IMR-90 (cell line): ENCODE results near the gene RPL26. TPM values are rescaled to one million over a fixed set of nuclear protein-coding genes. Genes with fewer than 3 reads are reported as not detected.

Source experiments
- ATAC-seq: fragments of 200-7000 bp; cut with Tn5 transposase; 2 replicates; pipeline ENCODE4 v1.9.1; 2020; ENCODE audit warnings: low read depth, mild to moderate bottlenecking, moderate library complexity
- BruUV-seq: library from RNA; stranded (reverse); fragments of 400-500 nt; replicated peaks from 2 replicates; lab custom pipeline; 2021; lab: Mats Ljungman, UMichigan
- CTCF ChIA-PET: fragments of 300-600 bp; formaldehyde crosslinking; extraction: SDS; loops from one replicate; lab custom pipeline; 2021; ENCODE audit warnings: antibody characterized with exemption; lab: Yijun Ruan, JAX
- POLR2A ChIA-PET: fragments of 300-600 bp; sonication (Branson Sonifier 250); formaldehyde crosslinking; loops from one replicate; lab custom pipeline; 2022; ENCODE audit warnings: antibody characterized with exemption; ENCODE audit not compliant: unreplicated experiment; lab: Charles Lee
- DNase-seq: peaks from one replicate; pipeline ENCODE4 v3.0.0; 2013
- H2AFZ ChIP-seq: replicated peaks from 2 replicates; pipeline ENCODE3; 2013; ENCODE audit warnings: low read length, mild to moderate bottlenecking; ENCODE audit not compliant: poor library complexity
- H2AK5ac ChIP-seq: 2 replicates; pipeline ENCODE4 v1.6.1; 2013; ENCODE audit warnings: low read depth, low read length, inconsistent platforms
- H2AK9ac ChIP-seq: replicated peaks from 2 replicates; pipeline ENCODE3; 2013; ENCODE audit warnings: mild to moderate bottlenecking, low read depth, low read length, moderate library complexity; ENCODE audit not compliant: poor library complexity
- H2BK120ac ChIP-seq: 2 replicates; pipeline ENCODE4 v1.6.1; 2013; ENCODE audit warnings: low read depth, low read length, inconsistent platforms
- H2BK15ac ChIP-seq: 3 replicates; pipeline ENCODE4 v1.6.1; 2013; ENCODE audit warnings: low read depth, low read length, inconsistent platforms
- H2BK20ac ChIP-seq: 2 replicates; pipeline ENCODE4 v1.6.1; 2013; ENCODE audit warnings: low read depth, mild to moderate bottlenecking, inconsistent platforms, low read length, moderate library complexity
- H2BK5ac ChIP-seq: 2 replicates; pipeline ENCODE4 v1.6.1; 2013; ENCODE audit warnings: mild to moderate bottlenecking, low read depth, low read length, inconsistent platforms; ENCODE audit not compliant: poor library complexity, severe bottlenecking
- H3K14ac ChIP-seq: replicated peaks from 2 replicates; pipeline ENCODE4 v1.6.1; 2013; ENCODE audit warnings: low read depth, low read length, inconsistent platforms
- H3K18ac ChIP-seq: 2 replicates; pipeline ENCODE4 v1.6.1; 2013; ENCODE audit warnings: low read depth, low read length, control low read depth
- H3K23ac ChIP-seq: 2 replicates; pipeline ENCODE4 v1.6.1; 2013; ENCODE audit warnings: low read depth, low read length, inconsistent platforms
- H3K27ac ChIP-seq: 2 replicates; pipeline ENCODE4 v1.5.1; 2013; ENCODE audit warnings: mild to moderate bottlenecking, control low read depth, low read length; ENCODE audit not compliant: insufficient read depth
- H3K27me3 ChIP-seq: 2 replicates; pipeline ENCODE4 v1.6.1; 2013; ENCODE audit warnings: low read length; ENCODE audit not compliant: control insufficient read depth, insufficient read depth
- H3K36me3 ChIP-seq: 2 replicates; pipeline ENCODE4 v1.6.1; 2013; ENCODE audit warnings: low read length, mixed read lengths; ENCODE audit not compliant: control insufficient read depth, insufficient read depth
- H3K4ac ChIP-seq: 2 replicates; pipeline ENCODE4 v1.6.1; 2013; ENCODE audit warnings: low read depth, low read length, inconsistent platforms
- H3K4me1 ChIP-seq: 2 replicates; pipeline ENCODE4 v1.6.1; 2013; ENCODE audit warnings: low read length, mixed read lengths; ENCODE audit not compliant: control insufficient read depth, insufficient read depth
- H3K4me2 ChIP-seq: 2 replicates; pipeline ENCODE4 v1.6.1; 2013; ENCODE audit warnings: low read depth, mild to moderate bottlenecking, control low read depth, low read length, moderate library complexity
- H3K4me3 ChIP-seq: 2 replicates; pipeline ENCODE4 v1.5.1; 2013; ENCODE audit warnings: low read depth, mild to moderate bottlenecking, control low read depth, low read length, moderate library complexity; ENCODE audit not compliant: insufficient read depth
- H3K56ac ChIP-seq: 2 replicates; pipeline ENCODE4 v1.6.1; 2013; ENCODE audit warnings: low read length, inconsistent platforms; ENCODE audit not compliant: insufficient read depth; ENCODE audit errors: extremely low read depth
- H3K79me1 ChIP-seq, 2 experiments: 2 replicates each; pipeline ENCODE4 v1.6.1; 2013; ENCODE audit warnings: low read length in 2 of 2, inconsistent platforms in 1 of 2, low read depth in 1 of 2
- H3K9ac ChIP-seq: 2 replicates; pipeline ENCODE4 v1.6.1; 2013; ENCODE audit warnings: low read depth, low read length, control low read depth
- H3K9me1 ChIP-seq: 2 replicates; pipeline ENCODE4 v1.6.1; 2013; ENCODE audit warnings: low read length, inconsistent platforms; ENCODE audit not compliant: insufficient read depth
- H3K9me3 ChIP-seq: 2 replicates; pipeline ENCODE4 v1.6.1; 2013; ENCODE audit warnings: low read length; ENCODE audit not compliant: control insufficient read depth, insufficient read depth
- H4K20me1 ChIP-seq: 2 replicates; pipeline ENCODE4 v1.6.1; 2013; ENCODE audit warnings: low read length, inconsistent platforms; ENCODE audit not compliant: insufficient read depth
- H4K5ac ChIP-seq: 2 replicates; pipeline ENCODE4 v1.6.1; 2013; ENCODE audit warnings: mild to moderate bottlenecking, low read depth, low read length, control low read depth
- H4K8ac ChIP-seq, 2 experiments: 2 replicates each; pipeline ENCODE4 v1.6.1; 2013; ENCODE audit warnings: low read depth in 2 of 2, low read length in 2 of 2, control low read depth in 1 of 2, inconsistent platforms in 1 of 2
- H4K91ac ChIP-seq: 2 replicates; pipeline ENCODE4 v1.6.1; 2013; ENCODE audit warnings: low read depth, low read length, inconsistent platforms; ENCODE audit not compliant: insufficient read depth
- BHLHE40 ChIP-seq: fragments of 150-350 bp; IDR thresholded peaks from 2 replicates; pipeline ENCODE4 v1.6.1; 2016; ENCODE audit warnings: mild to moderate bottlenecking, low read depth, low read length
- CEBPB ChIP-seq: IDR thresholded peaks from 2 replicates; pipeline ENCODE4 v1.6.1; 2012; ENCODE audit warnings: low read depth, low read length, improper control_type of control experiment
- CHD1 ChIP-seq: IDR thresholded peaks from 2 replicates; pipeline ENCODE4 v1.6.1; 2012; ENCODE audit warnings: low read depth, low read length, improper control_type of control experiment
- FOS ChIP-seq: fragments of 150-350 bp; IDR thresholded peaks from 2 replicates; pipeline ENCODE4 v1.6.1; 2016; ENCODE audit warnings: low read depth, low read length
- MAFK ChIP-seq: IDR thresholded peaks from 2 replicates; pipeline ENCODE4 v1.6.1; 2012; ENCODE audit warnings: low read depth, low read length, improper control_type of control experiment
- MAZ ChIP-seq: IDR thresholded peaks from 2 replicates; pipeline ENCODE4 v1.6.1; 2012; ENCODE audit warnings: low read depth, mild to moderate bottlenecking, low read length, improper control_type of control experiment, moderate library complexity, borderline replicate concordance
- MXI1 ChIP-seq: IDR thresholded peaks from 2 replicates; pipeline ENCODE4 v1.6.1; 2012; ENCODE audit warnings: low read depth, mild to moderate bottlenecking, low read length, moderate library complexity, borderline replicate concordance
- NFE2L2 ChIP-seq: fragments of 150-350 bp; IDR thresholded peaks from 2 replicates; pipeline ENCODE4 v1.6.1; 2016; ENCODE audit warnings: low read depth, mild to moderate bottlenecking, low read length
- POLR2A ChIP-seq: IDR thresholded peaks from 2 replicates; pipeline ENCODE4 v1.6.1; 2012; ENCODE audit warnings: mild to moderate bottlenecking, low read depth, low read length
- RAD21 ChIP-seq: IDR thresholded peaks from 2 replicates; pipeline ENCODE4 v1.6.1; 2012; ENCODE audit warnings: low read length, improper control_type of control experiment
- RCOR1 ChIP-seq: IDR thresholded peaks from 2 replicates; pipeline ENCODE4 v1.6.1; 2012; ENCODE audit warnings: mild to moderate bottlenecking, low read length, improper control_type of control experiment; ENCODE audit not compliant: insufficient replicate concordance
- SMC3 ChIP-seq: fragments of 150-350 bp; IDR thresholded peaks from 2 replicates; pipeline ENCODE4 v1.6.1; 2016; ENCODE audit warnings: low read depth, mild to moderate bottlenecking, antibody characterized with exemption, low read length, moderate library complexity
- WGBS, 2 experiments: methylation state at CpG; one replicate each; pipeline versions ENCODE4 v1.1.5 to v1.1.7; 2013; ENCODE audit warnings: missing lambda C conversion rate in 2 of 2; ENCODE audit not compliant: insufficient read length in 1 of 2; ENCODE audit errors: extremely low coverage in 2 of 2; 5-methylcytosine and 5-hydroxymethylcytosine counted together
- dilution Hi-C: fragments of 300-500 bp; cut with HindIII; formaldehyde crosslinking; loops from one replicate; pipeline ENCODE4 v1.14.3; 2018; ENCODE audit warnings: low sequenced_read_pairs; ENCODE audit not compliant: unreplicated experiment
- in situ Hi-C: fragments of 300-500 bp; cut with MboI; formaldehyde crosslinking; loops from 3 replicates; pipeline ENCODE4 v1.14.3; 2019; ENCODE audit warnings: low sequenced_read_pairs, inconsistent platforms, mixed read lengths
- intact Hi-C: fragments of 100-400 bp; cut with micrococcal nuclease; formaldehyde crosslinking; loops from 2 replicates; pipeline ENCODE4 v1.10.0; 2022
- polyA plus RNA-seq, 3 experiments: library from polyadenylated mRNA; depleted of rRNA; stranded (reverse); fragments of >200 nt; gene quantifications; 2 replicates each; pipeline ENCODE4 v1.2.3, GENCODE V29; 2012; ENCODE audit warnings: low replicate concordance in 1 of 3
- total RNA-seq: library from RNA; depleted of rRNA; stranded (reverse); fragments of >200 nt; gene quantifications from 2 replicates; pipeline ENCODE4 v1.2.3, GENCODE V29; 2012
- TF ChIP-seq, protein P1 (sequence below): fragments of 150-350 bp; IDR thresholded peaks from 2 replicates; pipeline ENCODE4 v1.6.1; 2017; ENCODE audit warnings: mild to moderate bottlenecking, antibody characterized with exemption, low read length, low read depth
- TF ChIP-seq, protein P2 (sequence below): conservative IDR thresholded peaks from 2 replicates; pipeline ENCODE4 v1.5.1; 2012; ENCODE audit warnings: mild to moderate bottlenecking, low read depth, low read length, improper control_type of control experiment

The RPL26 gene
- total and polyA plus RNA-seq, 2 of the 4 experiments (the other 2 are of a cell fraction), result 4,763 to 5,013 TPM

DNA sequence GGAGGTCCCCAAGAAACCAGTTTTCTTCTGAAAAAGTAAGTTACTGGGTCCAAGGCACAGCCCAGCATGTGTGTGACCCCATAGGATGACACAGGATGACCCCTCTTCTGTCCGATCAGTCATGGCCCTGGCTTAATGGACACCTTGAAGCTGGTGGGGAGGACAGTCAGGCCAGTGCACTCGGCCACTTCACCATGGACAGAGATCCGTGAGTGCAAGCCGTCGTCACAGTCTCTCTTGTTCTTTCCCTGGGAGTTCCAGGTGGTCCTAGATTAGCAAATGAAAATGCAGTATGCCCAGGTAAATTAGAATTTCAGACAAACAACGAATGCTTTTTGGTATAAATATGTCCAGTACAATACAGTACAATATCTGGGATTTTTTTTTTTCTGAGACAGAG lies 16.0 kb upstream of the RPL26 start:
- 62% methylated on average over 4 of the region's 6 CpGs; no CpG with 5 or more reads in 1 of the 2 experiments for WGBS, 2 experiments
- no peak overlapping the region for H3K4me2 ChIP-seq
- H3K14ac ChIP-seq, result no peak overlapping the region
- H3K27ac ChIP-seq, result no peak overlapping the region
- H2BK5ac ChIP-seq, result no peak overlapping the region
- H2BK120ac ChIP-seq, result no peak overlapping the region
- H3K4me3 ChIP-seq, result no peak overlapping the region
- TF ChIP-seq NFE2L2 (no peak), SMC3 (no peak), MXI1 (no peak), CEBPB (no peak), RAD21 (no peak), POLR2A (no peak), BHLHE40 (no peak), FOS (no peak), RCOR1 (no peak), MAFK (no peak), CHD1 (no peak), MAZ (no peak)
- TF ChIP-seq, protein P1, sequence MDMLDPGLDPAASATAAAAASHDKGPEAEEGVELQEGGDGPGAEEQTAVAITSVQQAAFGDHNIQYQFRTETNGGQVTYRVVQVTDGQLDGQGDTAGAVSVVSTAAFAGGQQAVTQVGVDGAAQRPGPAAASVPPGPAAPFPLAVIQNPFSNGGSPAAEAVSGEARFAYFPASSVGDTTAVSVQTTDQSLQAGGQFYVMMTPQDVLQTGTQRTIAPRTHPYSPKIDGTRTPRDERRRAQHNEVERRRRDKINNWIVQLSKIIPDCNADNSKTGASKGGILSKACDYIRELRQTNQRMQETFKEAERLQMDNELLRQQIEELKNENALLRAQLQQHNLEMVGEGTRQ, result no peak
- TF ChIP-seq, protein P2, sequence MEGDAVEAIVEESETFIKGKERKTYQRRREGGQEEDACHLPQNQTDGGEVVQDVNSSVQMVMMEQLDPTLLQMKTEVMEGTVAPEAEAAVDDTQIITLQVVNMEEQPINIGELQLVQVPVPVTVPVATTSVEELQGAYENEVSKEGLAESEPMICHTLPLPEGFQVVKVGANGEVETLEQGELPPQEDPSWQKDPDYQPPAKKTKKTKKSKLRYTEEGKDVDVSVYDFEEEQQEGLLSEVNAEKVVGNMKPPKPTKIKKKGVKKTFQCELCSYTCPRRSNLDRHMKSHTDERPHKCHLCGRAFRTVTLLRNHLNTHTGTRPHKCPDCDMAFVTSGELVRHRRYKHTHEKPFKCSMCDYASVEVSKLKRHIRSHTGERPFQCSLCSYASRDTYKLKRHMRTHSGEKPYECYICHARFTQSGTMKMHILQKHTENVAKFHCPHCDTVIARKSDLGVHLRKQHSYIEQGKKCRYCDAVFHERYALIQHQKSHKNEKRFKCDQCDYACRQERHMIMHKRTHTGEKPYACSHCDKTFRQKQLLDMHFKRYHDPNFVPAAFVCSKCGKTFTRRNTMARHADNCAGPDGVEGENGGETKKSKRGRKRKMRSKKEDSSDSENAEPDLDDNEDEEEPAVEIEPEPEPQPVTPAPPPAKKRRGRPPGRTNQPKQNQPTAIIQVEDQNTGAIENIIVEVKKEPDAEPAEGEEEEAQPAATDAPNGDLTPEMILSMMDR, result no peak
- H2AFZ ChIP-seq, result no peak overlapping the region
- ChIA-PET CTCF (no interaction called here), POLR2A (no interaction called here)
- H2BK20ac ChIP-seq, result no peak overlapping the region
- H4K8ac ChIP-seq, result no peak overlapping the region
- no peaks in the 10 kb centered on the region for H3K36me3 ChIP-seq
- no TSS peak for BruUV-seq
- H3K4me1 ChIP-seq, result 0 out of 2 replicates have a peak, but pooled peaks cover 1% of the 10 kb centered on the region
- H3K9me3 ChIP-seq, result no peaks in the 10 kb centered on the region
- H3K23ac ChIP-seq, result no peak overlapping the region
- no peak overlapping the region for H4K91ac ChIP-seq
- H3K4ac ChIP-seq, result no peak overlapping the region
- no peak overlapping the region for H2BK15ac ChIP-seq
- H3K56ac ChIP-seq, result no peak overlapping the region
- dilution Hi-C loops (no loop called here), intact Hi-C loops (no loop called here), in situ Hi-C loops (no loop called here)
- no peak overlapping the region for H3K18ac ChIP-seq
- no peak overlapping the region for H2AK5ac ChIP-seq
- H3K9ac ChIP-seq, result no peak overlapping the region
- H3K9me1 ChIP-seq, result no peaks in the 10 kb centered on the region
- H3K79me1 ChIP-seq, result no peaks in the 10 kb centered on the region
- ATAC-seq, result no peak
- H2AK9ac ChIP-seq, result no peak overlapping the region
- H4K5ac ChIP-seq, result no peak overlapping the region
- no peak for DNase-seq
- H3K27me3 ChIP-seq, result peaks cover 39% of the 10 kb centered on the region
- H4K20me1 ChIP-seq, result no peaks in the 10 kb centered on the region
